HG03439 (cell line): ENCODE data around the gene SEC16A.
"Not testable (repeated sequence)": the region's sequence is repeated elsewhere in the genome, so short reads cannot be mapped to it uniquely, and the experiment has no call there.

Experiments
- ATAC-seq: cut with Tn5 transposase; IDR thresholded peaks from one replicate; pipeline ENCODE4 v1.9.1; 2021; ENCODE audit warnings: mild to moderate bottlenecking, moderate library complexity; ENCODE audit not compliant: unreplicated experiment

The SEC16A gene

GRCh38 chr9:136429075-136429628 lies 53.7 kb downstream of the SEC16A start:
- ATAC-seq, result no peak

GRCh38 chr9:136426787-136427186 lies 56.1 kb downstream of the SEC16A start:
- ATAC-seq, result no peak

GRCh38 chr9:136425367-136425766 lies 57.5 kb downstream of the SEC16A start:
- not testable (repeated sequence) for ATAC-seq

GRCh38 chr9:136424750-136425362 lies 58.0 kb downstream of the SEC16A start:
- no peak for ATAC-seq

GRCh38 chr9:136423432-136424146 lies 59.3 kb downstream of the SEC16A start:
- no peak for ATAC-seq

GRCh38 chr9:136422876-136423275 lies 60.0 kb downstream of the SEC16A start:
- ATAC-seq, result no peak

GRCh38 chr9:136421791-136422190 lies 61.0 kb downstream of the SEC16A start:
- no peak for ATAC-seq

GRCh38 chr9:136419092-136419420 lies 63.8 kb downstream of the SEC16A start:
- ATAC-seq, result no peak

GRCh38 chr9:136418182-136419091 lies 64.4 kb downstream of the SEC16A start:
- ATAC-seq, result no peak

- ATAC-seq, result no peak
These were observed 65.9 kb downstream of the SEC16A start for GRCh38 chr9:136416914-136417313.

GRCh38 chr9:136416427-136416826 lies 66.4 kb downstream of the SEC16A start:
- ATAC-seq, result no peak

- no peak for ATAC-seq
These were observed 69.9 kb downstream of the SEC16A start for GRCh38 chr9:136412962-136413361.

- ATAC-seq, result no peak
These were observed 71.5 kb downstream of the SEC16A start for GRCh38 chr9:136411378-136411777.

- peak; percentile 74 for ATAC-seq
These were observed 72.1 kb downstream of the SEC16A start, which contains the start of the genes ENTR1 and PMPCA for GRCh38 chr9:136410500-136411287. ENTR1 (minus strand) TSS chr9:136410614; CDS start chr9:136410397, 217 bp downstream. PMPCA (plus strand) TSS chr9:136410658; CDS start chr9:136410669, 11 bp downstream.

- ATAC-seq, result peak; percentile 18
These were observed 73.0 kb downstream of the SEC16A start for GRCh38 chr9:136409557-136410455.

GRCh38 chr9:136407911-136408310 lies 74.9 kb downstream of the SEC16A start:
- ATAC-seq, result no peak

- not testable (repeated sequence) for ATAC-seq
These were observed 75.8 kb downstream of the SEC16A start for GRCh38 chr9:136407061-136407460.

GRCh38 chr9:136405904-136406303 lies 76.9 kb downstream of the SEC16A start:
- ATAC-seq, result not testable (repeated sequence)

- no peak for ATAC-seq
These were observed 77.4 kb downstream of the SEC16A start for GRCh38 chr9:136405481-136405880.
